KMS-11 (cell line): ENCODE results near the gene SIAE.

Experiments
- H2AFZ ChIP-seq: fragments of 200-600 bp; sonication (generic); 2 replicates; pipeline ENCODE4 v1.6.1; 2016; ENCODE audit warnings: antibody characterized with exemption, mixed run types, low read depth
- H3K27ac ChIP-seq: fragments of 200-600 bp; sonication (generic); 2 replicates; pipeline ENCODE4 v1.6.1; 2016; ENCODE audit warnings: mild to moderate bottlenecking, mixed run types
- H3K27me3 ChIP-seq: fragments of 200-600 bp; sonication (generic); 2 replicates; pipeline ENCODE4 v1.6.1; 2017; ENCODE audit warnings: mild to moderate bottlenecking, low read depth, mixed run types, moderate library complexity; ENCODE audit not compliant: insufficient read depth
- H3K36me3 ChIP-seq: fragments of 200-600 bp; sonication (generic); 2 replicates; pipeline ENCODE4 v1.6.1; 2017; ENCODE audit warnings: mild to moderate bottlenecking, mixed run types; ENCODE audit not compliant: insufficient read depth
- H3K4me1 ChIP-seq: fragments of 200-600 bp; sonication (generic); 2 replicates; pipeline ENCODE4 v1.6.1; 2016; ENCODE audit warnings: mild to moderate bottlenecking, low read depth, mixed run types; ENCODE audit not compliant: poor library complexity, severe bottlenecking
- H3K4me2 ChIP-seq: fragments of 200-600 bp; sonication (generic); 2 replicates; pipeline ENCODE4 v1.7.0; 2016; ENCODE audit warnings: mild to moderate bottlenecking, mixed run types
- H3K4me3 ChIP-seq: fragments of 200-600 bp; sonication (generic); IDR thresholded peaks from 2 replicates; pipeline ENCODE4 v1.6.1; 2017; ENCODE audit warnings: low read depth, low read length, mixed read lengths; ENCODE audit not compliant: insufficient read depth
- H3K79me2 ChIP-seq: fragments of 200-600 bp; sonication (generic); 2 replicates; pipeline ENCODE4 v1.6.1; 2016; ENCODE audit warnings: low read depth, mixed run types; ENCODE audit not compliant: insufficient read depth
- H3K9ac ChIP-seq: fragments of 200-600 bp; sonication (generic); 2 replicates; pipeline ENCODE4 v1.6.1; 2016; ENCODE audit warnings: mild to moderate bottlenecking, mixed run types
- H4K20me1 ChIP-seq: fragments of 200-600 bp; sonication (generic); 2 replicates; pipeline ENCODE4 v1.6.1; 2016; ENCODE audit warnings: mild to moderate bottlenecking, mixed run types; ENCODE audit not compliant: insufficient read depth
- CTCF ChIP-seq: fragments of 200-600 bp; sonication (generic); conservative IDR thresholded peaks from 2 replicates; pipeline ENCODE4 v1.6.1; 2017; ENCODE audit warnings: low read depth, mild to moderate bottlenecking, antibody characterized with exemption, low read length, moderate library complexity, mixed read lengths

Gene SIAE

GRCh38 chr11:124663861-124664260, 9.7 kb downstream of the SIAE start:
- Histone ChIP-seq H3K27me3 (no peaks in the 10 kb centered on the region), H3K27ac (no peak overlapping the region), H4K20me1 (no peaks in the 10 kb centered on the region), H3K4me1 (no peaks in the 10 kb centered on the region), H3K79me2 (no peaks in the 10 kb centered on the region), H2AFZ (no peak overlapping the region), H3K4me3 (no peak overlapping the region), H3K36me3 (no peaks in the 10 kb centered on the region), H3K9ac (no peak overlapping the region), H3K4me2 (no peak overlapping the region)
- no peak for TF ChIP-seq CTCF

DNA sequence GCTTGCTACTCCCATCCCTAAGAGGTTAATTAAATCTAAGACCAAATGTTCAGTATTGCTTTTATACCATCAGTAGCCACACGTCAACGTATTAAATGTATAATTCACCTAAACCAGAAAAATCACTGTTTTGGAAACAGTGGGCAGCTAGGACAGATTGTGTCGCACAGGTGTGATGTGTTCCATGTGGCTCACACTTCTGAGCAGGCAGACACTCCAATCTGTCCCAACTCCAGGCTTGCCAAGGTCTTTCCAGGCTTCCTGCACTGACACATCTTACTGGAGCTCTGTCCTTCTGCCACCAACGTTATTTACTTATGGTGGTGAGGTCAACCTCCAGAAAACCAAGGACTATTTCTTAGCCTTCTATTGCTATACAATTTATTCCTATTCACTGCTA, 11.4 kb downstream of the SIAE start:
- no peaks in the 10 kb centered on the region for H3K79me2 ChIP-seq
- H3K4me3 ChIP-seq: no peak overlapping the region
- H3K27me3 ChIP-seq: no peaks in the 10 kb centered on the region
- no peak overlapping the region for H3K27ac ChIP-seq
- no peaks in the 10 kb centered on the region for H3K4me1 ChIP-seq
- no peaks in the 10 kb centered on the region for H3K36me3 ChIP-seq
- H2AFZ ChIP-seq: no peak overlapping the region
- H3K4me2 ChIP-seq: no peak overlapping the region
- no peak overlapping the region for H3K9ac ChIP-seq
- no peak for TF ChIP-seq CTCF
- H4K20me1 ChIP-seq: no peaks in the 10 kb centered on the region

DNA sequence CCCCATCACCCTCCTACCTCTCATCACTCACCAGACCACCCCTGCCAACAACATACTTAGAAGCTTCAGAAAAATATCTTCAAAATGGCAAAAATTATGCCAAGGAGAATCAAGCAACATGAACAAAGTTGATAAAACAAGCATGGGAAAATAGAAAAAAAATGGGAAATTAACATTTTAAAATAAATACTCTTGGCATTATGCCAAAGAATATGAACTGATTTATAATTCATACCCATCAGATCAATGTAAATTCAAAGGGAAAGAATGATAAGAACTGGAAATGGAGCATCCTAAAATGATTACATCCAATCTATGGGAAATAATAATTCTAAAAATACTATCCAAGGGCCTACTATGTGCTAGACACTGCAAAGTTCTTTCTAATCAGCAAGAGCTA, 12.0 kb downstream of the SIAE start:
- no peak for TF ChIP-seq CTCF
- Histone ChIP-seq H3K4me2 (no peak overlapping the region), H3K9ac (no peak overlapping the region), H3K4me3 (no peak overlapping the region), H3K4me1 (no peaks in the 10 kb centered on the region), H3K79me2 (no peaks in the 10 kb centered on the region), H4K20me1 (no peaks in the 10 kb centered on the region), H3K27me3 (no peaks in the 10 kb centered on the region), H3K27ac (no peak overlapping the region), H2AFZ (no peak overlapping the region), H3K36me3 (no peaks in the 10 kb centered on the region)

DNA sequence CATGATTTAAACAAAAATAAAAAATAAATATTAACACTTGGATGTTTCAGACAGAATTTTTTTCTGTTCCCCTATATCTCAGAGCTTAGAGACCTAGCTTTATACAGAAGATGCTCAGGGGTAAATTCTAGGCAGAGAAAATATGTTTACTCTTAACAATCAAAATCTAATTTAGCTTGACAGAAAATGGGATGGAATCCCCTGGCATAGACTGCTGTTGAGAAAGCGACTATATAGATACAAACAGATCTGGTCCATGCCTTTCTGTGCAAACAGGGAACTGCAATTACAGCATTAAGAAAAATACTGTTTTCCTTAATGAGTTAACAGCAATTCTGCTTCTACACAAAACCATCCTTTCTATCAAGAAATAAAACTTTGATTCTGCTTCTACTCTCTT, 14.6 kb downstream of the SIAE start:
- TF ChIP-seq CTCF: no peak
- H3K4me2 ChIP-seq: no peak overlapping the region
- H3K79me2 ChIP-seq: no peaks in the 10 kb centered on the region

GRCh38 chr11:124658501-124658900, 15.0 kb downstream of the SIAE start:
- H3K27me3 ChIP-seq: no peaks in the 10 kb centered on the region
- H3K27ac ChIP-seq: no peak overlapping the region
- no peak for TF ChIP-seq CTCF
- H3K4me3 ChIP-seq: no peak overlapping the region
- H2AFZ ChIP-seq: no peak overlapping the region
- H3K36me3 ChIP-seq: no peaks in the 10 kb centered on the region
- H3K4me2 ChIP-seq: no peak overlapping the region
- no peak overlapping the region for H3K9ac ChIP-seq
- no peaks in the 10 kb centered on the region for H3K79me2 ChIP-seq
- no peaks in the 10 kb centered on the region for H3K4me1 ChIP-seq
- H4K20me1 ChIP-seq: no peaks in the 10 kb centered on the region

More for the DNA sequence above, 14.6 kb downstream of the SIAE start:
- H3K9ac ChIP-seq: no peak overlapping the region
- no peaks in the 10 kb centered on the region for H4K20me1 ChIP-seq
- no peak overlapping the region for H3K4me3 ChIP-seq
- H3K27me3 ChIP-seq: no peaks in the 10 kb centered on the region
- no peak overlapping the region for H2AFZ ChIP-seq
- H3K36me3 ChIP-seq: no peaks in the 10 kb centered on the region
- no peak overlapping the region for H3K27ac ChIP-seq
- no peaks in the 10 kb centered on the region for H3K4me1 ChIP-seq
